Right lobe of liver (tissue), 6 donors: Measurements from ENCODE around the gene ARHGEF19. TPM values are rescaled to one million over a fixed set of nuclear protein-coding genes. Genes with fewer than 3 reads are reported as not detected.

Source experiments
- ATAC-seq, 4 donors: fragments of 200-7000 bp; cut with Tn5 transposase; one replicate each; pipeline ENCODE4 v1.9.1; 2020; ENCODE audit warnings: mild to moderate bottlenecking in 4 of 4, moderate library complexity in 4 of 4
- DNase-seq, 3 donors: peaks; one replicate each; pipeline ENCODE4 v3.0.0-alpha.2; 2020
- H3K27ac ChIP-seq, 3 donors: fragments of 200-600 bp; one replicate each; pipeline ENCODE4 v1.8.0; 2022
- H3K27me3 ChIP-seq, 2 donors: fragments of 200-600 bp; one replicate each; pipeline ENCODE4 v1.8.0; 2022
- H3K36me3 ChIP-seq, 4 donors: fragments of 200-600 bp; sonication (generic) in 1 of 4; one replicate each; pipeline versions ENCODE4 v1.5.1 to v1.8.0; 2017 to 2022; ENCODE audit warnings: control low read depth in 1 of 4
- H3K4me1 ChIP-seq, 4 donors: fragments of 200-600 bp; sonication (generic) in 1 of 4; one replicate each; pipeline versions ENCODE4 v1.5.1 to v1.8.0; 2017 to 2022; ENCODE audit warnings: control low read depth in 1 of 4
- H3K4me3 ChIP-seq, 3 donors: fragments of 200-600 bp; one replicate each; pipeline ENCODE4 v1.8.0; 2022
- H3K9me3 ChIP-seq, 4 donors: fragments of 200-600 bp; sonication (generic) in 1 of 4; one replicate each; pipeline versions ENCODE4 v1.5.1 to v1.8.0; 2017 to 2022; ENCODE audit warnings: control low read depth in 1 of 4
- CTCF ChIP-seq, 4 donors: fragments of 200-600 bp in 3 of 4; fragments of 450-650 bp in 1 of 4; IDR thresholded peaks; one replicate each; pipeline versions ENCODE4 v1.5.1 to v1.8.0; 2016 to 2022; ENCODE audit warnings: antibody characterized with exemption in 4 of 4, mild to moderate bottlenecking in 2 of 4
- POLR2A ChIP-seq: fragments of 450-650 bp; IDR thresholded peaks from one replicate; pipeline ENCODE4 v1.6.1; 2017; ENCODE audit warnings: antibody characterized with exemption, mild to moderate bottlenecking
- WGBS: methylation state at CpG from one replicate; pipeline ENCODE4 v1.1.6; 2018; ENCODE audit warnings: low coverage, low lambda C conversion rate; ENCODE audit not compliant: insufficient coverage; ENCODE audit errors: missing lambda C conversion rate; 5-methylcytosine and 5-hydroxymethylcytosine counted together
- intact Hi-C, 2 donors: fragments of 100-400 bp; cut with DNase I; formaldehyde crosslinking; loops; one replicate each; pipeline versions ENCODE4 v1.11.2 to v1.14.1; 2022
- total RNA-seq, 6 experiments: library from RNA; depleted of rRNA in 2 of 6; stranded (reverse); fragments of >200 nt in 2 of 6; fragmentation: NEBNext Ultra II Directional in 3 of 6; extraction: Animal tissue kit (Norgen Biotek cat#: 25700) in 3 of 6; gene quantifications; one replicate each; pipeline versions ENCODE4 v1.1.0 to v1.2.4, GENCODE V29; 2016 to 2023
- donor health status: DM: no; HTN: yes; CAD: no.
- donor health status: DM: no; HTN: no; CAD: no.
- donor health status: DM: no; HTN: no; CAD: no.
- donor health status: DM: no; HTN: yes; CAD: no.
- donor health status: DM: no; HTN: yes; CAD: no.

Gene ARHGEF19
- total RNA-seq, 6 experiments from 2014 or later: 0.31 to 2.8 (median 1.5) TPM

- intact Hi-C loops: no loop called here
- Histone ChIP-seq H3K27ac (no peak overlapping the region), H3K9me3 (no peaks in the 10 kb centered on the region), H3K36me3 (no peaks in the 10 kb centered on the region), H3K4me1 (peaks cover 0 to 11% (median 0%) of the 10 kb centered on the region in 4 donors), H3K4me3 (no peak overlapping the region), H3K27me3 (no peaks in the 10 kb centered on the region)
- 53% methylated on average over 3 of the region's 3 CpGs for WGBS
- ATAC-seq (no peak), DNase-seq (no peak)
- TF ChIP-seq POLR2A: no peak
- TF ChIP-seq CTCF (IDR thresholded peaks at IDR 0.05): no peak
Measured at GRCh38 chr1:16213013-16213412, 561 bp upstream of the ARHGEF19 start.

GRCh38 chr1:16211824-16212223 lies 628 bp downstream of the ARHGEF19 start:
- H3K4me3 ChIP-seq: no peak overlapping the region
- no peaks in the 10 kb centered on the region for H3K27me3 ChIP-seq
- no peaks in the 10 kb centered on the region for H3K36me3 ChIP-seq
- H3K27ac ChIP-seq: no peak overlapping the region
- TF ChIP-seq CTCF (IDR thresholded peaks at IDR 0.05) (no peak), POLR2A (no peak)
- no peaks in the 10 kb centered on the region for H3K9me3 ChIP-seq
- DNase-seq (no peak), ATAC-seq (no peak)
- WGBS: 94% methylated on average over 3 of the region's 6 CpGs
- H3K4me1 ChIP-seq: peaks cover 0 to 4% (median 0%) of the 10 kb centered on the region in 4 donors
- intact Hi-C loops: no loop called here

- no peak overlapping the region for H3K27ac ChIP-seq
- no peak for TF ChIP-seq CTCF (IDR thresholded peaks at IDR 0.05)
- TF ChIP-seq POLR2A: no peak
- DNase-seq: no peak
- no peak overlapping the region for H3K4me3 ChIP-seq
- H3K9me3 ChIP-seq: no peaks in the 10 kb centered on the region
- no peaks in the 10 kb centered on the region for H3K36me3 ChIP-seq
- intact Hi-C loops: no loop called here
- H3K4me1 ChIP-seq: peaks cover 0 to 6% (median 2%) of the 10 kb centered on the region in 4 donors
- 94% methylated on average over 2 of the region's 4 CpGs for WGBS
- no peaks in the 10 kb centered on the region for H3K27me3 ChIP-seq
- no peak for ATAC-seq
Measured at GRCh38 chr1:16210581-16210980, 1.9 kb downstream of the ARHGEF19 start.

GRCh38 chr1:16209847-16210407 lies 2.5 kb downstream of the ARHGEF19 start:
- Histone ChIP-seq H3K9me3 (no peaks in the 10 kb centered on the region), H3K27ac (no peak overlapping the region), H3K36me3 (no peaks in the 10 kb centered on the region), H3K27me3 (no peaks in the 10 kb centered on the region), H3K4me1 (peaks cover 0 to 6% (median 2%) of the 10 kb centered on the region in 4 donors), H3K4me3 (no peak overlapping the region)
- TF ChIP-seq POLR2A (no peak), CTCF (IDR thresholded peaks at IDR 0.05) (no peak)
- intact Hi-C loops: loop anchor here in 1 of 2 donors (5.0 kb wide), 1 partner anchor 32 kb away; no protein-coding TSS in a partner anchor
- ATAC-seq: no peak
- 60% methylated on average over 1 of the region's 11 CpGs for WGBS
- no peak for DNase-seq
